Stimulated activated CD8-positive, alpha-beta memory T cell treated with anti-CD3 and anti-CD28 coated beads, Interleukin-4, amount 100 ng/mL, for 24 hours (primary cell): ENCODE results near the gene PRDM16.
"Not testable (repeated sequence)": the region's sequence is repeated elsewhere in the genome, so short reads cannot be mapped to it uniquely, and the experiment has no call there.

ENCODE experiments used
- DNase-seq: peaks from one replicate; pipeline ENCODE4 v3.0.0-alpha.2; 2020; ENCODE audit warnings: low read depth

The PRDM16 gene

DNA sequence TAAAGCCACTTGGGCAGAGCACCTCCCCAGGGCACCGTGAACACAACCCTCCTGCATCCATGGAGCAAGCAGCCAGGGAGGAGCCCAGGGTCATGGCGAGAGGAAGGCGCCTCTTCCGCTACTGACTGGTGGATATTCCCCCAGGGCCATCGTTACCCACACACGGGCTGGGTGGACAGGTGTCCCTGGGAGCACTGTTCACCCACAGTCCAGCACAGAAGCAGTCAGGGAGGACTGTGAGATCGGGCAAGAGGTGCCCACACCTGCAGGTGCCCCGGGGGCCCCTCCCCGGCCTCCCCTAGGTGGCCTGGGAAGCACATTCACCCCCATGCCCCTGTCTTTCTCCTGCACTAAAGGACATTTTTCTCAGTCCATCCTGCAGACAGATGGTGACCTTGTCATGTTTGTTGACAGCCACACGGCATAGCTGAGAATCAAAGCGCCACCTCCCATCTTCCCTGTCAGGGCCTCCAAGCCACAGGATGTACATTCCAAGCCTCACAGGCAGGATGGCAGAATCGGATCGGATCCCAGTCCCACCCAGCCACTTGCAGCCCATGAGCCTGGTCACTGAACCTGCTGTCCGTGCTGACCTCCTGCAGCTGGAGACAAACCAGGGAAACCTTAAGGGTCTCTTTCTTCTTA lies 160.2 kb downstream of the PRDM16 start:
- no peak for DNase-seq

DNA sequence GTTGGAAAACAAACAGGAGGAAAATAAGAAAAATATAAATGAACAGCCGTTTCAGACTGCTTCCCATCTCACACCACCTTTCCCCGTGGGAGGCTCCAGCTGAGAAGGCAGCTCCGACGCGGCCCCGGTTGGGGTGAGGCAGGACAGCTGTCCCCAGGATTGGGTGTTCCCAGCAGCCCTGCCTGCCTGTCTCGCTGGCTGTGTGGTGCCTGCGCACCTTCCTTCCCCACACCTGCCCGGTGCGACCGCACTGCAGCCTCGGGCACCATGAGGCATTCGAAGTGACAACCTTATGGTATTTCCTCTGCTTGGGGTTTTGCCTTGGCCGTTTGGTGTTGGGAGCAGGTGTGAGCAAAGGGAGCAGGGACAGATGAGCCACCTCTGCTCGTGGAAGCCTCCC lies 161.6 kb downstream of the PRDM16 start:
- no peak for DNase-seq

DNA sequence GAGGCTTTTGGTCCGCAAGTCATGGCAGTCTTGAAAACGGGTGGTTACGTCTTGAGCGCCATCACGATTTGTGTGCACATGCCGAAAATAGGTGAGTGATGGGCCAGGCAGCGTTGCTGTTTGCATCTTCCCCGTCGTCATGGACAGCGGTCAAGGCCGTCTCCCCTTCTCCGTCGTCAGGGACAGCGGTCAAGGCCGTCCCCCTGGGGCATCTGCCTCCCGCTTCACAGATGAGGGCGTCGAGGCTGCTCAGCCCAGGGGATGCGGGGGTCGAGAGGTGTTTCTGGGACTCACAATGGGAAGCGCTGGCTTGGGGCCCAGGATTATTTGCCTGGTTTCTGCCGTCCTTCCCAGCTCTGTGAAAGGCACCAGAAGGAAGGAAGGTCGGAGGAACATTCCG lies 162.2 kb downstream of the PRDM16 start:
- DNase-seq = no peak

DNA sequence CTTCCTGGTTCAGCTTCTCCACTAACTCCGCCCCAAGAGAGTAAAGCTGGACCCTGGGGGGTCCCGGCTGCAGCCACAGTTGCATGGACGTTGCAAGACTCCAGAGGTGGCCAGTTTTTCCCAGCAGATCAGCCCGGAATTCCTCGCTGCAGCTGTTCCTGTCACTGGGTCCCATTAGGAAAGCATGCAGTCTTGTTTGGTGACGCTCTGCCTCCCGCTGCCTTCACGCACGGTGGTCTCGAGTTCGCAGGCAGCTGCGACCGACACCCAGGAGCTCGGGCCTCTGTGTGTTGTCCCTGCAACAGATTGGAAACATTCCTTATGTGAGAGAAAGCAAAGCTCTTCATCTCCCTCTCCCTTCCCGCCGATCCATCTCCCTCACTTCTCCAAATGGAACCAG lies 162.8 kb downstream of the PRDM16 start:
- DNase-seq = no peak

DNA sequence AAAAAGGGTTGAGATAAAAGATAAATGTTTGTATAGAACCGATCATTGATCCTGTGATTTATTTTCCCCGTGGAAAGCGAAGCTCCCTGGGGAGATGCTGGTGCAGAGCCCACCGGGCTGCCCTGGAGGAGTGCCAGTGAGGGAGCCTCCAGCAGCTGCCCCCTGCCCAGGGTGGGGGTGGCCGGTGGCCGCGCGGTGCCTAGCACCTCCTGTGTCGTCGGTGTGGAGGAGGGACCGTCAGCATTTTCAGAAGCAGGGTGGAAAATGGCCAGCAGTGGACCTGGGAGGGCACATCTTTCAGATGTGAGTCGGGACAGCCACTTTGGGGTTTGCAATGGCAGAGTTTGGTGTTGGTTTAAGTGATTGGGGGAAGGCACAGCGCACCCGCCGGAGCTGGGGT lies 164.0 kb downstream of the PRDM16 start:
- no peak for DNase-seq

DNA sequence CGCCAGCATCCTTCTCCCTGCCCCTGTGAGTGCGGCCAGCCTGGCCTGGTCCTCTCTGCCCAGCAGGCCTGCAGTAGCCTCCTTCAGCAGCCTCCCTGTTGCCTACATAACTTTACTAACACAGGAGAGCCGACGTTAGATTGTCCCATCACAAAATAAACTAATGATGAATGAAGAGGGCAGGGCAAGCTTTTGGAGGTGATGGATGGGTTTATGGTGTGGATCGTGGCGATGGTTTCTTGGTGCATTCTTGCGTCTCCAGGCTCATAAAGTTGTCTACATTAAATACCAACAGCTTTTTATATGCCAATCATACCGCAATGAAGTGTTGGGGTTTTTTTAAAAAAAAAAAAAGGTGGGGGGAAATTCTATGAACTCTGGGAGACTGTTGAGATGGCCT lies 164.5 kb downstream of the PRDM16 start:
- DNase-seq = no peak

DNA sequence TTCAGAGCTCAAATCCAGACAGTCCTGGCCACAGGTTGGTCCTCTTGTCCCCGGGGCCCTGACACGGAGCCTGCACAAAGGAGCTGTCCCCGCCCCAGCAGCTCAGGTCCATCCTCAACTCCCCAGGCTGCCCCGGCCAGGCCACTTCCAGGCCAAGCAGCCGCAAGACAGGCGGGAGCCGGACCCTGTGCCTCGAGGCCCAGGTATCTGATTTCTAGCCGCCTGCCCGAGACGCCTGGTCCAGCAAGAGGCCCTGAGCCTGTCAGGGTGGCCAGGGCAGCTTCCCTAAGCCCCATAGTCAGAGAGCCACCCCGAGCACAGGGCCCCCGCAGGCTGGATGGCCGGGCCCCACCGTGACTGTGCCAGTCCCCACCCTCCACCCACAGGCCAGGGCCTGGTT lies 165.3 kb downstream of the PRDM16 start:
- no peak for DNase-seq

DNA sequence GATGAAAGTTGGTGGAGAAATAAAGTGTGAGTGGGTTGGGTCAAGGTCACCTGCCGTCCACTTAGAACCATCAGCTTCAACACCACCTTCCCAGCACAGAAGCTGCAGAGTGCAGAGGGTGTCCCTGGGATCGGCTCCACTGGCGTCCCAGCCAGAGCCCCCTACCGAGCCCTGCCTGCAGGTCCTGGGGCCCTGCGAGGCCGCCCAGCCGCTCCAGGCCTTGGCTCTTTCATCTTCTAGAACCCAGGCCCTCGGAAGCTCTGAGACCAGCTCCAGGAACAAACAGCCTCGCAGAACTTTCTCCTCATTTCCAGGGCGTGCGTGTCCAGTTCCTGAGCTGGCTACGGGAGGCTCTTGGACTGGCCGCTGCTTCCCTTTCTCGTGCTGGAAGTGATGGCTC lies 166.0 kb downstream of the PRDM16 start:
- DNase-seq = no peak

DNA sequence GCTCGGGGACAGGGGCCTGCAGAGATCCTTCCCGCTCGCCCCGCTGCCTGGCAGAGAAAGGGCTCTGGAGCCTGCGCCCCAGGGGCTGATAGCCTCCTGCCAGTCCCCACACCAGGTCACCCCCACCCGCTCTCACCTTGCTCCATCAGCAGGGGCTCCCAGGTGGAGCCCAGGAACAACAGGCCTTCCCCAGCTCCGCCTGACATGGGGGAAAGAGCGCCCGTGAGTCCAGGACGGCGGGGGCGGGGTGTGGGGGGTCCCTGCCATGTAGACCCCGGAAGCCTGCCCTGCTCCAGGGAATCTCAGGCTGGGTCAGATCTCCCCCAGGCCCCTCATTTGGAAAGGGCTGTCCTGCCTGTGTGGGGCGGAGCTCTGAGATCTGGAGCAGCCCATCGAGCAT lies 166.5 kb downstream of the PRDM16 start:
- no peak for DNase-seq

DNA sequence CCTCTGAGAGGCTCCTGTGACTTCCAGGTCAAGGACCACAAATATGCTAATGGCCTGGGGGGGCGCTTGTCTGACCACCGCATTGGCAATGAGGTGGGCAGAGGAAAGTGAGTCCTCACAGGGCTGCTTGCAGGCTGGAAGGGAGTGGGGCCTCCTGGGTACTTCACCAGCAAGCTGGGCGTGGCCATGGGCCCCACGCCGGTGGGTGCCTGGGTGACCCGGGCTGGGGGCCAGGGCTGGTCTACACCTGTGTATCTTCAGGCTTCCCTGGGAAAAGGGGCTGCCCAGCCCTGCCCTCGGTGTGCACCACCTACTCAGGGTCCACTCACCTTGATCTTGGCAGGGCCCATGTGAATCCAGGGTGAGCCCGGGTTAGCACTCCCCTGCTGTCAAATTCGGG lies 167.4 kb downstream of the PRDM16 start:
- no peak for DNase-seq

DNA sequence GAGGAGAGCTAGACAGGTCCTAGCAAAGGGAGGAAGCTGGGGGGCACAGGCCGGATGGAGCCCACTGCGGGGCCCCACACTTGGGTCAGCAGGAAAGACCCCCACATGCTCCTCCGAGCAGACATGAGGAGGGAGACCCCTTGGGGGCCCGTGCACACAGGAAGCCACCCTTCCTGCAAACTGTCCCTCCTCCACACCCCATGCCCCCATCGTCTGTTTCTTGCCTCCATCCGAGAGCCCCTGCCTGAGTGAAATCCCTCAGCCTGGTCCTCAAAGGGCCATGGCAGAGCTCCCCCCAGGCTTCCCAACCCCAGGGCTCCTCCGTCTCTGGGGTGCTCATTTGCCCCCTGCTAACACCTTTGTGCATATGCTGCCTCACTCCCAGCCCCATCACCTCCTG lies 168.0 kb downstream of the PRDM16 start:
- no peak for DNase-seq

DNA sequence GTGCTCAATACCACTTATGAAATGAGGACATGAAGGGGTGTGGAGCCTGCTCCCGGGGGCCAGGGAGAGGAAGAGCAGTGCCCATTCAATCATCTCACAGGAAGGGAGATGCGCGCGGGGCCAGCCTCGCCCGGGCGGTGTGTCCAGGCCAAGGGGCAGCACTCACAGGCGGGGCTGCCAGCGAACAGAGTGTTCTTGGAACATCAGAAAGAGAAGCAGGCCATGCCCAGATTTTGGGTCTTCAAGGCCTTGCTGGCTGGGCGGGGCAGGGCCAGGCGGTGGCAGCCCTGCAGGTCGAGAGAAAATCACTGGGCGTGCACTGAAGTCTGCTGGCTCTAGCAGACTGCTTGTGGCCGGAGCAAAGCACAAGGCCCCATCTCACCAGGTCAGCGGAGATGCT lies 168.6 kb downstream of the PRDM16 start:
- no peak for DNase-seq

DNA sequence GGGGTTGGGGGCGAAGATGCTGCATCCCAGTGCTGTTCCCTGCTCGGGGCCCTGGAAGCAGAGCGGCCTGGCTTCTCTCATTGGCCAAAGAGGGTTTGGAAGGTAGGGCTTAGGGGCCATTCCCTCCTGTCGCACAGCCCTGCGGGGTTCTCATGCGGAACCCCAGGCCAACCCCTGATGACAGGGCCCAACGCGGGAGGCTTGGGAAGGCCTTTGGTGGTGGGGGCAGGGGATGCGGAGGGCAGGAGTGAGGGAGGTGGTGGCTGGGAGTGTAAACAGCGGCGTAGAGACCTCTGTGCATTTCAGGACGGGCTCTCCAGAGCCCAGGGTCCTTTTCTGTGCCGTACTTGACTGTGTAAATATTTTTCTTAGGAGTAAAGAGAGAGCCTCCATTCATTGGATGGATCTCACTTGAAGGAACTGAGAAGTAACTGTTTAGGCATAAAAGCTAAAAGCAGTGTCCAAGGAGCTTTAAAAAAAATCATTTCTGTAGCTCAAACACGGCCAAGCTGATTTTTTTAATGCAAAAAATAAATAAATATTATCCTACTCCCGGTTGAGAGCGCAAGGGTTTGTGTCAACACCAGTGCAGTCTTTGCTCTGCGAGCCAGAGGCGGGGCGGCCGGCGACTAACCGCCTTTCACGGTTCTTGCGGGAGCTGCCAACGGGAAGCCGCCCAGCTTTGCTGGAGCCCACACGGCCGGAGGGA lies 169.1 kb downstream of the PRDM16 start:
- no peak for DNase-seq

DNA sequence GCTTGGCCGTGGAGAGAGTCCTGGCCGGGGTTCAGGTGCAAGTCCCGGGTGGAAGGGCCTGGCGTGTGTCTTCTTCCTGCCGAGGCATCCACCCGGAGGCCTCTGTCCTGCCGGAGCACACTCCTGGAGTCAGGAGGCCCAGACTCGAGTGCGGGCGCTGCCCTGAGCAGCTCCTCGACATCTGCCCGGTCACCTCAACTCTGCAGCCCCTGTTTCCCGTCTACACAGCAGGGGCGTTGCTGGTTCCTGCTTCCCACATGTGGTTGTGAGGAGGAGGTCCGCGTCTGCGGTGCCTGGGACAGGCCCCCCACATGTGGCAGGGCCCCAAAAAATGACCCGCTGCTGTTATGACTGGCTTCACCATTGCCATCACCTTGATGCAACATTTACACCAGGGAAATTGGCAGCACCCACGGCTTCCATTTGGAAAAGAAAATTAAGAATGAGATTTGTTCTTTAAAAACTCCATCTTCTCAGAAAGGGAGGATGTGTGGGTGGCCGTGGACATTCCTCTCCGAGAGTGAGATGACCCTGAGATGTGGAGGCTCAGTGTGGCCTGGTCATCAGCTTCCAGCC lies 169.8 kb downstream of the PRDM16 start:
- no peak for DNase-seq

DNA sequence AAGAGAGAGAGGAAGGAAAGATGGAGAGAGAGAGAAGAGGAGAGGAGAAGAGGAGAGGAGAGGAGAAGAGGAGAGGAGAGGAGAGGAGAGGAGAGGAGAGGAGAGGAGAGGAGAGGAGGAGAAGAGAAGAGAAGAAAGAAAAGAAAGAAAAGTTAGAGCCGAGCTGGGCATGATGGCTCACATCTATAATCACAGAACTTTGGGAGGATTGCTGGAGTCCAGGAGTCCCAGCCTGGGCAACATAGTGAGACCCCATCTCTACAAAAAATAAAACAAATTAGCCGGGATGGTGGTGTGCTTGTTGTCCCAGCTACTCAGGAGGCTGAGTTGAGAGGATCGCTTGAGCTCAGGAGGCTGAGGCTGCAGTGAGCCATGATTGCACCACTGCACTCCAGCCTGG lies 171.0 kb downstream of the PRDM16 start:
- not testable (repeated sequence) for DNase-seq

DNA sequence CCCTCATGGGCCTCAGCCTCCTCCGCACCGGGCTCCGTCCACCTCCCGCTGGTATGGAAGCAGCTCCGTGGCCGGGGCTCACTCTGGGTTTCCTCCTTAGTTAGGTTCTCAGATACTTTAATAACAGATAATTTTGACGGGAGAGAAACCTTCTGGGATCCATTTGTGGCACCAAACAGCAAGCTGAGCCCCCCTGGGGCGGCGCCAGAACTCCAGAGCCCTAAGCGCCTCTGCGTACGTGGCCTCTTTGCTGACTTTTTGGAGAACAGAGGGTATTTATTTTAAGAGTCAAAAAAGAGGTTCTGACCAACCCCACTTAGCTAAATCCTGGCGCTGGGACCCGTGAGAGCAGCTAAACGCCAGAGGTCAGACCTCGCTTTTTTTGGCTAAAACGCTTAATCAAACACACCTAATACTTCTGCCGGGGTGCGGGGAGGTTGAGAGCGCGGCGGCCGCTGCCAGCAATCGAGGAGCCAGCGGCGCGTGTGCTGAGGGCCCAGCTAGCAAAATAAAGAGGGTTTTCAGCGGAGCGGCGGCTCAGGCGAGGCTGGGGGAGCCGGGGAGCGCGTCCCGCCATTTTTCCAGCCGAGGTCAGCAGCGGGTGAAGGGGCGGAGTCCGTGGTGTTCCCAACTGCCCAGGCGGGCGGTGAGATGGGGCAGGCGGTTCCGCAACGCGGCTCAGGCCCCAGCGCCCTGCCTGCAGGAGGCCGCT lies 171.7 kb downstream of the PRDM16 start:
- DNase-seq = no peak

DNA sequence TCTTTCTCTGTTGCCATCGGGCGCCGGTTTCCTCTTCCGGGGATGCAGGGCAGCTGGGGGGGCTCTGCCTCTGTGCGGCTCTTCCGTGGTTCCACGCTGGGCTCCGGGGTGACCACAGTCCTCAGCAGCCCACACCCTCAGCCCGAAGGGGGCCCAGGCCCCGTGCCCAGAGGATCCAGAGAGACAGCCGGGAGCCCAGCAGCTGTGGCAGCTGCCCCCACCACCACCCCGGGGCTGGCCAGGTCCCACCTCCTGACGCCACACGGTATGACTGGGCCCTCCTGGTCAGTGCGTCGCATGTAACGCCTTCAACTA lies 172.2 kb downstream of the PRDM16 start:
- DNase-seq = no peak

DNA sequence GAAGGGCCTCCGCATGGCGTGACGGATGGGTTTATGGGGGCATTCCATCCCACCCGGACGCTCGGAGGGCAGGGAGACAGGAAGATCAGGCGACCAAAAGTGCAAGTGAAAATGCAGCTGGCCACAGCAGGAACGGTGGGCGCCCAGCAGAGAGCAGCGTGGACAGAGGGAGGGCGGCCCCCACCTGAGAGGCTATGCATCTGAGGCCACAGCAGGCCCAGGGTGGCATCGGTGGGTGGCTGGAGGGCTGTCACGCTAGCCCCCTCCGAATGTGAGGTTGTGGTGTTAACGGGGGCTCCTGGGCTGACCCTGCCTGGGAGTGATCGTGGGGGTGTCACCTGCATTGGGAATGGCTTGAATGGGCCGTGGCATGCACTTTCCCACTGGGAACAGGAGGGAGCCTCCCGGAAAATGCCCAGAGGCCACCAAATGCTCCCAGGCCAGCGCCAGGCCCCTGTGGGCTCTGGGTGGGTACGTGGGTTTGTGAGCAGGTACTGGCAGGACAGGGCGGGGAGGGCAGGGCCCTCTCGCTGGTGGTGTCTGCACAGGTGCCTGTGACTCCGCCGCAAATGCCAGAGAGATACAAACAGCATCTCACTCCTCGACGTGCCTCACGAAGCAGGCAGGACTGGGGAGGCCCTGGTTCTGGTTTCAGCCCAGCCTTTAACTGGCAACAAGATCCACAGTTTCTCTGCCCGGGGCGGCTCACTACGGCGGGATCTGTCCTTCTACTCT lies 172.8 kb downstream of the PRDM16 start:
- no peak for DNase-seq

DNA sequence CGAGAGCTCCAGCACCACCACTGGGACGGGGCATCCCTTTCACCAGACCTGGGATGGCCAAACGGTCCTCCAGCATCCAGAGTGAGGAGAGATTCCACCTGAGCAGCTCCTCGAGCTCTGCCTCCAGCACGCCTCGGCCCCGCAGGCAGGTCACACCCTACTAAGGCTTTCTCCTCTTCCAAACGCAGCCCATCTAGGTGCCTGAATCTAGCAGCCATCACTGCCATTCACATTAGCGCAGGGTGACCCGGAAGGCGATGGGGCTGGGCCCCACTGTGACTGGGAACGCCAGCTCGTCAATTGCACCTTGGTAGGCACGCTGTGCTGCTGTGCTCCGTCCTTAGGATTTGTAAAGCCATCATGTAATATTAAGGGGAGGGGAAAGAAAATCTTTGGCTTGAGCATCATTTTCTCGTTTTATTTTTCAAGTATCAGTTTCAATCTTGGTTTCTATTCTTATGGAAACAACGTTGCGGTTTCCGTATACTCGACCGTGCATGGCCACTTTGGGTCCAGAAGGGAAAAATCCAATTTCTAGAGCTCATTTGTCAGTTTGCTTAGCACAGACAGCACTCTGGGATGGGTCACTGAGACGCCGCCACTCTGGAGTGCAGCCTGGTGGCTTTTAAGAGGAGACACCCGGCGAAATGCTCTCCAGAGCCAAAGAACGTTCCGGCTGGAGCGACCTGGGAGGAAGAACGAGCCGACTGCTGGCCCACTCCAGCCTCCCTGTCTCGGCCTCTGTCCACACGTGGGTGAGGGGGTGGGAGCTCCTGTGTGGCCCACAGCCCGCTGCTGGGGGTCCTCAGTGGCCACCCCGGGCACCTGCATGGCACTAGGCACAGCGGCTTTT lies 173.6 kb downstream of the PRDM16 start:
- DNase-seq = no peak

DNA sequence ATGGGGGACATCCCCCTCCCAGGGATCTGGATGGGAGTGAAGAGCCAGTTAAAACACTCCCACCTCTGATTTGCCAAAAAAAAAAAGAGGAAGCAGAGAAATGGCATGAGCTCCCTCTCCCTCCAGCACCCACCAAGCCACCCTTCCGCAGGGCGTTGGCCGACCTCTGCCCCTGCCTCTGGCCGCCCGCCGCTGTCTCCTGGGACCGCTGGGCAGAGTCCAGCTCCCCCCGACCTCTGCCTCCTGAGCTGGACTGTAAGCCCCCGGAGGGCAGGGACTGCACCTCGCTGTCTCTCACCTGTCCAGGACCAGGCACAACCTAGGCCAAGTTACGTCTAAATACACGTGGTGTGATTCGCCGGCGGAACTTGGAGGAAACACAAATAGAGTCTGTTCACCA lies 174.3 kb downstream of the PRDM16 start:
- no peak for DNase-seq

DNA sequence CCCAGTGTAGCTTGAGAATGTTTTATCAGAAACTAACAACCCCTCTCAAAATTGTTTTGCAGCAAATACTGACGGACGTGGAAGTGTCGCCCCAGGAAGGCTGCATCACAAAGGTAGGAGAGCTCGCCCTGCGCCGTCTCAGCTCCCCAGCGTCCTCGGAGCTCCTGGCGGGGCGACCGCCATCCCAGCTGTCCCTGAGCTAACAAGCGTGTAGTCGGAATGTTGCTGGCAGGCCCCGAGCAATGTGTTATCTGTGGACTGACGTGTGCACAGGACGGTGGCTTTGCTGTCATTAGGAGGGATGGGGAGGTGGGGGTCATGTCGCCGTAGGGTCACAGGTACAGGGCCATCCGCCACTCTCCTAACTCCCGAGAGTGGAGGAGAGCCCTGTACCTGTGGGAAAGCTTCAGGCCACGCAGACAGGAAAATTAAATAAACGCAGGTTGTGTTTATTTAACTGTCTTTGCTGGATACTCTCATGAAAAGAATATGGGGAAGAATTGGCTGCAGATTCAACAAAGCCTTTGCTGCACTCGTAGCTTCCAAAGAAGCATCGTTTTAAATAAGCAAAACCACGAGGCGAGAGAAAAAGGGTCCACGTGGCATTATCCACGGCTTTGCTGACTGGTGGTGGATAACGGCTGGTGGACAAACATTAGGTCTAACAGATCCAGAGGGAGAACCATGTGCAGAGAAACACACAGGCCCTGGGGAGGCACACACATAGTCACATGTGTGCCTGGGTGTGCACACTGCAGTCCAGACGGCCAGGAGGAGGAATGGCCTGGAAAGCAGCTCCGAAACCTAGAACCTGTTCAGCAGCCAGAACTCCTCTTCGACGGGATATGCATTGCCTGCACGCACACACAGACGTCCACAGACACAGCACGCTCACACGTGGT lies 175.3 kb downstream of the PRDM16 start:
- no peak for DNase-seq
